Lower leg skin (tissue), 3 donors: ENCODE data around the gene BEND5.

Source experiments
- CTCF ChIP-seq, 3 donors: fragments of 450-650 bp; IDR thresholded peaks; one replicate each; pipeline ENCODE4 v1.5.1; 2016; ENCODE audit warnings: antibody characterized with exemption in 3 of 3, mild to moderate bottlenecking in 3 of 3, moderate library complexity in 2 of 3
- POLR2A ChIP-seq, 2 donors: fragments of 450-650 bp; IDR thresholded peaks; one replicate each; pipeline ENCODE4 v1.6.1; 2016 to 2017; ENCODE audit warnings: antibody characterized with exemption in 2 of 2, mild to moderate bottlenecking in 1 of 2, moderate library complexity in 1 of 2

- TF ChIP-seq CTCF (IDR thresholded peaks at IDR 0.05) (no peak), POLR2A (IDR thresholded peaks at IDR 0.05) (no peak)
These were observed 9.2 kb upstream of the BEND5 start for GRCh38 chr1:48785869-48786268.
